Non-pigmented ciliary epithelial cell (primary cell): Measurements from ENCODE around the gene FOXI3.
"Not testable (repeated sequence)": the region's sequence is repeated elsewhere in the genome, so short reads cannot be mapped to it uniquely, and the experiment has no call there.

Experiments
- DNase-seq: peaks from one replicate; pipeline ENCODE4 v3.0.0-alpha.2; 2010; ENCODE audit warnings: low read depth

Gene FOXI3

DNA sequence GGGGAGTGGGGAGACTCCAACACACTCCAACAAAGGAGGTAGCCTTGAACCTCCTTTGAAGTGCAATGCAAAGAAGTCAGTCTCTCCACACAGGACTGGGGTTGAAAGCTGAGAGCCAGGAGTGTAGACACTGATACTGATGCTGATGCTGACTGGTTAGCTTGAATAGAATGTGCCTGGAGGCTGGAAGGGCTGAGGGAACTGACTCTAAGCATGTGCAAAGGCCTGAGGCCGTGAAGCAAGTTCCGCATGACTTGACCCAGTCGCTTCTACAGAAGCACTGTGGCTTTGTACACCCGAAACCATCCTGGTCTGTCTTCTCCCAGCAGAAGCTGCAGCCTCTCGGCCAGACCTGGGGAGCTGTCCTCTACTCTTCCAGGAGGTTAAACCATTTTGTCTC is 10.4 kb downstream of the FOXI3 start:
- DNase-seq = no peak

DNA sequence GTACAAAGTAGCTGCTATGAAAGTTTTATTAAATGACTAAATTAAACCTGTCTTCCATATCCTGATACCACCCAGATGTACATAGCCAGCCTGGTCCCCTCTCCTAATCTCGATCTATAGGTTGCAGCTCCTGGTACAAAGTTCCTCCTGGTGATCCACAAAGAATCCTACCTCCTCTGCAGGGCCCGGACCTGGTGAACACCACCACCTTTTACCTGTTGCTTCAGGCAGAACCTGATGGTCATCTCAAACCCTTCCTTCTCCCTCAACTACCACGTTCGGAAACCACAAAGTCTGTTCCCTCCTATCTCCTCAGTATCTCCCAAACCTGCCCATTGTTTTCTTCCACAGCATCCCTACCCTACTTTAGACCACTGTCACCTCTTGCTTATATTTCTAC is 15.5 kb downstream of the FOXI3 start:
- no peak for DNase-seq

DNA sequence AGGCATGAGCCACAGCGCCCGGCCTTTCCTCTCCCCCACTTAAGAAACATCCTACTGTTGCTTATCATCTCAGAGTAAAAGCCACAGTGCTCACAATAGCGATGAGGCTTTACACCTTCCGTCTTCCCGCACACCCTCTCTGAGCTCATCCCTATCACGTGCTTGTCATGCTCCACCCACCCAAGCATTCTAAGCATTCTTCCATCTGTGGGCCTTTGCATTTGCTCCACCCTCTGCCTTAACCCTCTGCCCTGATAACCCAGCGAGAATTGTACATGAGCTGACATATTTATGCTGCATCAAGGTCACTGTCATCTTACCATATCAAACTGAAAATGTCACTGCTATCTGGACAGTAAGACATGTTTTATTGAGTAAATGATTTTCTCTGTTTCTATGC is 22.6 kb downstream of the FOXI3 start:
- no peak for DNase-seq

DNA sequence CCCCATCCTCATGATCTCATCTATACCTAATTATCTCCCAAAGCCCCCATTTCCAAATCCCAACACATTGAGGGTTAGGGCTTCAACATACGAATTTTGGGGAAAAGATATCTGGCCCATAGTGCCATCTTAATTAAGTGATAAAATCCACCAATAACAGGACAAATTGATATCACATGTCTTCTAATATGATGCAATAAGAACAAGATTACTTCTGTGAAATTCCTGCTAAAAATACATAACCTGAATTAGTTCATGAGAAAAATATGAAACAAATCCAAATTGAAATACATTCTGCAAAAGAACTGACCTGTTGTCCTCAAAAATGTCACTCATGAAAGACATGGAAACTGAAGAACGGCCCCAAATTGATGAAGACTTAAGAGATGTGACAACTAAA is 28.8 kb downstream of the FOXI3 start:
- no peak for DNase-seq

DNA sequence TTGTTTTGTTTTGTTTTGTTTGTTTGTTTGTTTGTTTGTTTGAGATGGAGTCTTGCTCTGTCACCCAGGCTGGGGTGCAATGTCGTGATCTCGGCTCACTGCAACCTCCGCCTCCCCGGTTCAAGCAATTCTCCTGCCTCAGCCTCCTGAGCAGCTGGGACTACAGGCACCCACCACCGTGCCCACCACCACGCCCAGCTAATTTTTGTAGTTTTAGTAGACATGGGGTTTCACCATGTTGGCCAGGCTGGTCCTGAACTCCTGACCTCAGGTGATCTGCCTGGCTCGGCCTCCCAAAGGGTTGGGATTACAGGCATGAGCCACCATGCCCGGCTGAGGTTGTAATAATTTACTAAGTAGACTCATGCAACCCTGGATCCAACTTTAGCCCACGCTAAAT is 33.4 kb downstream of the FOXI3 start:
- DNase-seq = not testable (repeated sequence)

DNA sequence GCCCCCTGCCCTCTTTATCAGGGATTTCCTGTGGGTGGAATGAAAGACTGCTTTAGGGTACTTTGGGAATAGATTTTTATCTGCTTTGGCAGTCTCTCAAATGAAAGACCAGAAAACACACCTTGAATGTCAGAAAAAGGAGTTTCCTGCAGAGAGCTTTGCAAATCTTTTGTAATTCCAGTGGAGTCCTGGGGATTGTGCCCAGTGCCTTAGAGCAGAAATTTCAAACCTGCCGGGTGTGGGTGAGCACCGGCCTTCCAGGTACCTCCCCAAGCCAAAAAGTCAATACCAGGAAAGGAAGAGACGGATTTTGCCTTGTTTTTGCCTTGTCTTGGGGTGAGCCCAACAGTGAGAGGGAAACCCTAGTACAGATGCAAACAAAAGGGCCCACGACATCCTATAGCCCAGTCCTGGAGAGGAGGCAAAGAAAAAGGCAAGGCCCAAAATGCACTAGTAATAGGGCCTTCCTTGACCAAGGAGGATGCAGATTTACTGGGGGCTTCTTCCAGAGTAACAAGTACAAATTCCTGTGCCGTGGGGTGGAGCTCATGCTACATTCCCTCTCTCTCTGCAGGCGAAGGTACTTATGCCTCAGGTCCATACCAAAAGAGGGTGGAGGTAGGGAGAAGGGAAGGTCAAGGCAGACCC is 36.4 kb downstream of the FOXI3 start:
- no peak for DNase-seq

DNA sequence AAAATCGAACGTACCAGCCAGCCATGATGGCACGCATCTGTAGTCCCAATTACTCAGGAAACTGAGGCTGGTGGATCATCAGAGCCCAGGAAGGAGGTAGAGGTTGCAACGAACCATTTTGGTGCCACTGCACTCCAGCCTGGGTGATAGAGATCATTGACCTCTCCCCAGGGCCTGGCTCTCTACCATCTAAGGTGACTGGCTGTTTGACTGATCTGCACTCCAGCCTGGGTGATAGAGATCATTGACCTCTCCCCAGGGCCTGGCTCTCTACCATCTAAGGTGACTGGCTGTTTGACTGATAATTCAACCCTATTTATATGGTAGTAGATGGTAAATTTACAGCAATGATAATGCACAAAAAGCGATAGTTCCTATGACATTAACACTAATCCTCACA is 43.6 kb downstream of the FOXI3 start:
- DNase-seq = not testable (repeated sequence)

DNA sequence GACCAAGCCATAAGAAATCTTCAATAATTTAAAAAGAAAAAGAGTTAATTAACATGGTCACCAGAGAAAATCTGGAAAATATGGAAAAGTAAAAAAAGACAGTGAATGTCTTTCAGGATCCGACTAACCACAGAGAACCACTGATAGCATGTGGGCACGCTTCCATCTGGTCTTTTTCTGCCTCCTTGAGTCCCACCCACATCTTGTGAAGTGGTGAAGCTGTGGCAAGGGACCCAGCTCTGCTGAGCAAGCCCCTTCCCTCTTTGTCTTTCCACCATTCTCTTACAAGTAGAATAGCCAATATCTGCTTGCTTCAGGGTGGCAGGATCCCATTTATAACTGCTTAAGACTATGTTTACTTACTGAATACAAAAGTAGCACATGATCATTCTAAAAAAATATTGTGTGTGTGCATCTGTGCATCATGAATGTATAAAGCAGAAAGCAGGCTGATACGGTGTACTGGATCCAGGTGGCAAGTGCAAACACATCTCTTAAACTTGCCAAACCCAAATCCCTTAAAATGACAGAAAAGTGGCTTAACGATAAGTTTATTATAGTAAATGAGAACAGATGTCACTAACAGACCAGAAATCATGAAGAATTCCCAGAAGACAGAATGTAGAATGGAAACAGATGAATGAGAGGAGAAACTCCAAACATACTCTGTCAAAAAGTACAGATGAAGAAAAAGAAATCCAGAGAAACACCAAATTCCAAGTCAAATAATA is 52.3 kb downstream of the FOXI3 start:
- no peak for DNase-seq

DNA sequence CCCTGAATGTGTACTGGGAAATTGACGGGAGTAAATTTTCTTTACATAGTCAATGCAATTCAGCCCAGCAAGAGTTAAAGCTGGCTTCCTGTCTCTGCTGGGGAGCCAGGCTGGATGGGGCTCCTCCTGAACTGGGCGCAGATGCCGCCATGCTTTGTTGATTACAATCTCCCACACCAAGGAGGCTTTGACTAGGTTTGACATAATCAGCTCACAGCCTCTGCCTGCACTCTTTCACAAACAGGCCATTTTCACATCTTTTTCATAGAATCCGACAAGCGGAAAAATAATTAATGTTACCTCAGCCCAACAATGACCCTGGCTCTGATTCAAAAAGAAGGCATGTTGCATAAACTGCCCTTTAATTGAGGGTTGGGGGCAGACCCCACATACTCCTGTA is 54.3 kb downstream of the FOXI3 start:
- no peak for DNase-seq
